PC-3 (cell line): ENCODE data around the gene ITGB4. TPM values are rescaled to one million over a fixed set of nuclear protein-coding genes. Genes with fewer than 3 reads are reported as not detected.

Experiments used
- ATAC-seq: fragments of 200-7000 bp; cut with Tn5 transposase; 2 replicates; pipeline ENCODE4 v1.9.1; 2020; ENCODE audit warnings: mild to moderate bottlenecking, moderate library complexity
- BruUV-seq: library from RNA; stranded (reverse); fragments of 400-500 nt; replicated peaks from 2 replicates; lab custom pipeline; 2021; lab: Mats Ljungman, UMichigan
- CTCF ChIA-PET: fragments of 300-600 bp; sonication (Branson Sonifier 250); formaldehyde crosslinking; loops from one replicate; lab custom pipeline; 2022; ENCODE audit warnings: antibody characterized with exemption; lab: Charles Lee
- POLR2A ChIA-PET: fragments of 300-600 bp; sonication (Branson Sonifier 250); formaldehyde crosslinking; loops from one replicate; lab custom pipeline; 2022; ENCODE audit warnings: antibody characterized with exemption; ENCODE audit not compliant: unreplicated experiment; lab: Charles Lee
- DNase-seq: peaks from one replicate; pipeline ENCODE4 v3.0.0-alpha.2; 2015
- H2AFZ ChIP-seq: fragments of 300-600 bp; sonication (generic); 2 replicates; pipeline ENCODE4 v1.6.0; 2016; ENCODE audit warnings: antibody characterized with exemption, low read length
- H3F3A ChIP-seq: fragments of 300-600 bp; sonication (generic); one replicate; pipeline ENCODE4 v1.6.0; 2017; ENCODE audit warnings: antibody characterized with exemption, low read length, control low read depth, mild to moderate bottlenecking; ENCODE audit not compliant: unreplicated experiment
- H3K27ac ChIP-seq: fragments of 300-600 bp; sonication (generic); 2 replicates; pipeline ENCODE4 v1.5.1; 2016; ENCODE audit warnings: mild to moderate bottlenecking, low read length
- H3K27me3 ChIP-seq: fragments of 300-600 bp; sonication (generic); 2 replicates; pipeline ENCODE4 v1.6.1; 2016; ENCODE audit warnings: low read length, mixed read lengths
- H3K36me3 ChIP-seq: fragments of 300-600 bp; sonication (generic); 2 replicates; pipeline ENCODE4 v1.6.1; 2016; ENCODE audit warnings: low read depth, mixed run types, low read length, mixed read lengths
- H3K4me1 ChIP-seq: fragments of 300-600 bp; sonication (generic); 2 replicates; pipeline ENCODE4 v1.5.1; 2016; ENCODE audit warnings: low read length; ENCODE audit not compliant: insufficient read depth
- H3K4me2 ChIP-seq: fragments of 300-600 bp; sonication (generic); 2 replicates; pipeline ENCODE4 v1.6.0; 2016; ENCODE audit warnings: low read length
- H3K4me3 ChIP-seq: fragments of 300-600 bp; sonication (generic); 2 replicates; pipeline ENCODE4 v1.5.1; 2016; ENCODE audit warnings: mild to moderate bottlenecking, low read length, mixed read lengths
- H3K79me2 ChIP-seq: fragments of 300-600 bp; sonication (generic); 2 replicates; pipeline ENCODE4 v1.6.1; 2017; ENCODE audit warnings: low read length, mixed read lengths
- H3K9ac ChIP-seq: fragments of 300-600 bp; sonication (generic); 2 replicates; pipeline ENCODE4 v1.6.0; 2016; ENCODE audit warnings: mild to moderate bottlenecking, low read length
- H3K9me2 ChIP-seq: fragments of 300-600 bp; sonication (generic); replicated peaks from 2 replicates; pipeline ENCODE4 v1.6.1; 2016; ENCODE audit warnings: mixed run types, low read length, mixed read lengths
- H3K9me3 ChIP-seq: fragments of 300-600 bp; sonication (generic); 2 replicates; pipeline ENCODE4 v1.6.1; 2016; ENCODE audit warnings: low read length, mixed read lengths
- H4K20me1 ChIP-seq: fragments of 300-600 bp; sonication (generic); 2 replicates; pipeline ENCODE4 v1.6.1; 2016; ENCODE audit warnings: low read length, mixed read lengths
- EZH2 ChIP-seq: fragments of 300-600 bp; sonication (generic); IDR thresholded peaks from one replicate; pipeline ENCODE4 v1.6.1; 2017; ENCODE audit warnings: antibody characterized with exemption, mild to moderate bottlenecking, low read length; ENCODE audit not compliant: unreplicated experiment
- EZH2phosphoT487 ChIP-seq: fragments of 300-600 bp; sonication (generic); IDR thresholded peaks from 2 replicates; pipeline ENCODE4 v1.6.1; 2018; ENCODE audit warnings: mild to moderate bottlenecking, antibody characterized with exemption, low read length, borderline replicate concordance
- intact Hi-C: fragments of 100-400 bp; cut with micrococcal nuclease; formaldehyde crosslinking; loops from 2 replicates; pipeline ENCODE4 v1.9.0; 2023
- total RNA-seq: library from RNA; depleted of rRNA; stranded (reverse); fragments of >200 nt; gene quantifications from 2 replicates; pipeline ENCODE4 v1.2.3, GENCODE V29; 2014
- TF ChIP-seq, protein P1 (sequence below): fragments of 300-600 bp; sonication (generic); conservative IDR thresholded peaks from 2 replicates; pipeline ENCODE4 v1.5.1; 2017; ENCODE audit warnings: antibody characterized with exemption, low read depth, mild to moderate bottlenecking, low read length

Gene ITGB4
- total RNA-seq, 1 experiment from 2014 or later: 273 TPM

DNA sequence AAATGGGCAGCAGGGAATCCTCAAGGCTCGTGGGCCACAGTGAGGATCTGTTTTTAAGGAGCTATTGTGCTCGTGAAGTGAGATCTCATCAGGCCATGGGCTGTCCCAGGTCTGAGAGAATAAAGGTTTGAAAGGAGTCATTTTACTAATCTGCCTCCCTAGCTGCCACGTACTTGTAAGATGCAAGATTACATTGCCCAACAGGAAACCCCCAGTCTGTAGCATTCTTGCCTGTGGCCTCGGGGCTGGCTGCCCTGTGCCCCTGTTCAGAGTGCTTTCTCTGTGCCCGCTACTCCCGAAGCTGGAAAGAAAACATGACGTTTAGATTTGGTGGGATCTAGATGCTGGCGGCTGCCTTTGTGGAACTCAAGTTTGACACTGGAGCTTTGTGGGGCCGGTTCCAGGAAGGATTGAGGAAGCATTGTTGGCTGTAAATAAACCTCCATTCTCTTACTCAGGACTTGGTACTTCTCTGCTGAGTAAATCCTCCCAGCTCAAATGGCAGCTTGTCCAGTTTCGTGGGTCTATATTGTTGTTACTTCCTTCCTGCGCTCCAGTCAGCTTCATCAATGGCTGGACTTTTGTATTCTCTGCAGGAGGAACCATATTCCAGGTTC is 32.9 kb upstream of the ITGB4 start:
- ChIA-PET POLR2A (no interaction called here), CTCF (interaction anchor here (0.6 kb wide), 1 partner anchor 25 kb away, joined by 3 read pairs; no protein-coding TSS in a partner anchor)
- no peaks in the 10 kb centered on the region for H3K9me3 ChIP-seq
- H4K20me1 ChIP-seq: peaks cover 4% of the 10 kb centered on the region; the same call in 1 of the 2 replicates
- peaks cover 24% of the 10 kb centered on the region for H3K36me3 ChIP-seq
- intact Hi-C loops: no loop called here
- no TSS peak for BruUV-seq
- no peak for DNase-seq
- no peak overlapping the region for H2AFZ ChIP-seq
- H3K79me2 ChIP-seq: peaks cover 85% of the 10 kb centered on the region
- peaks cover 88% of the 10 kb centered on the region for H3K4me1 ChIP-seq
- no peaks in the 10 kb centered on the region for H3K27me3 ChIP-seq
- H3K4me3 ChIP-seq: no peak overlapping the region
- H3F3A ChIP-seq: peaks cover 12% of the 10 kb centered on the region
- TF ChIP-seq, protein P1, sequence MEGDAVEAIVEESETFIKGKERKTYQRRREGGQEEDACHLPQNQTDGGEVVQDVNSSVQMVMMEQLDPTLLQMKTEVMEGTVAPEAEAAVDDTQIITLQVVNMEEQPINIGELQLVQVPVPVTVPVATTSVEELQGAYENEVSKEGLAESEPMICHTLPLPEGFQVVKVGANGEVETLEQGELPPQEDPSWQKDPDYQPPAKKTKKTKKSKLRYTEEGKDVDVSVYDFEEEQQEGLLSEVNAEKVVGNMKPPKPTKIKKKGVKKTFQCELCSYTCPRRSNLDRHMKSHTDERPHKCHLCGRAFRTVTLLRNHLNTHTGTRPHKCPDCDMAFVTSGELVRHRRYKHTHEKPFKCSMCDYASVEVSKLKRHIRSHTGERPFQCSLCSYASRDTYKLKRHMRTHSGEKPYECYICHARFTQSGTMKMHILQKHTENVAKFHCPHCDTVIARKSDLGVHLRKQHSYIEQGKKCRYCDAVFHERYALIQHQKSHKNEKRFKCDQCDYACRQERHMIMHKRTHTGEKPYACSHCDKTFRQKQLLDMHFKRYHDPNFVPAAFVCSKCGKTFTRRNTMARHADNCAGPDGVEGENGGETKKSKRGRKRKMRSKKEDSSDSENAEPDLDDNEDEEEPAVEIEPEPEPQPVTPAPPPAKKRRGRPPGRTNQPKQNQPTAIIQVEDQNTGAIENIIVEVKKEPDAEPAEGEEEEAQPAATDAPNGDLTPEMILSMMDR: no peak
- no peak for TF ChIP-seq EZH2
- TF ChIP-seq EZH2phosphoT487: no peak
- no peak overlapping the region for H3K9ac ChIP-seq
- no peak for ATAC-seq
- H3K27ac ChIP-seq: peak overlapping the region; percentile 59
- H3K9me2 ChIP-seq: no peaks in the 10 kb centered on the region
- peak overlapping the region; percentile 47 for H3K4me2 ChIP-seq

DNA sequence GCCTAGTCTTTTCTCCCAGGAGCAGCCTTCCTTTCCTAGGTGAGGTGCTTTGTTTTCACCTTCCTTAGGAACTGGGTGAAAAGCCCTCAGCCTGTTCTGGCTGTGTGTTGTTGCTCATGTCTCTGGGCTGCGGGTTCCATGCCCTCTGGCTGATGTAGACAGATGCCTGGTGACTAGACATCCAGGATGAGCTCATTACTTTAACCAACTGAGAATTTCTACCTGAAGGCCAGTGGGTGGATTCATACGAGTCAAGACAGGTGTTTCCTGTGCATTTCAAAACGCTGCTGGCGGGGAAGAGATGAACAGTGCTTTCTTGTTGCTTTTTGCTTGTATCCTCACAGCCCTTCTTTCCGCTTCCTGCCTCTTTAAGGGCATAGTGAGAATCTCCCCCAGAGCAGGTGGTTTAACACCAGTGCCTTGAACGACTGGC is 31.8 kb upstream of the ITGB4 start:
- Histone ChIP-seq H3K9me2 (no peaks in the 10 kb centered on the region), H3K27ac (peak overlapping the region; percentile 59), H3K4me1 (peaks cover 88% of the 10 kb centered on the region), H3K4me3 (no peak overlapping the region), H3K27me3 (no peaks in the 10 kb centered on the region), H3K9ac (no peak overlapping the region), H3K79me2 (peaks cover 86% of the 10 kb centered on the region), H3K4me2 (peak overlapping the region; percentile 47), H3K9me3 (no peaks in the 10 kb centered on the region), H2AFZ (no peak overlapping the region), H4K20me1 (peaks cover 4% of the 10 kb centered on the region; the same call in 1 of the 2 replicates), H3F3A (peaks cover 5% of the 10 kb centered on the region), H3K36me3 (peaks cover 31% of the 10 kb centered on the region)
- DNase-seq (peak; percentile 99), ATAC-seq (peak; percentile 54)
- ChIA-PET POLR2A (interaction anchor here (0.7 to 1.0 kb wide), 4 partner anchors 31 to 96 kb away, joined by 3 to 7 read pairs (median 3); partner anchors contain the start of gene ITGB4), CTCF (interaction anchor here (0.7 to 1.0 kb wide), 4 partner anchors 10 to 124 kb away, joined by 3 to 10 read pairs (median 6); no protein-coding TSS in a partner anchor)
- no peak for TF ChIP-seq EZH2phosphoT487
- TF ChIP-seq, protein P1: no peak
- no peak for TF ChIP-seq EZH2
- no TSS peak for BruUV-seq
- intact Hi-C loops: no loop called here

DNA sequence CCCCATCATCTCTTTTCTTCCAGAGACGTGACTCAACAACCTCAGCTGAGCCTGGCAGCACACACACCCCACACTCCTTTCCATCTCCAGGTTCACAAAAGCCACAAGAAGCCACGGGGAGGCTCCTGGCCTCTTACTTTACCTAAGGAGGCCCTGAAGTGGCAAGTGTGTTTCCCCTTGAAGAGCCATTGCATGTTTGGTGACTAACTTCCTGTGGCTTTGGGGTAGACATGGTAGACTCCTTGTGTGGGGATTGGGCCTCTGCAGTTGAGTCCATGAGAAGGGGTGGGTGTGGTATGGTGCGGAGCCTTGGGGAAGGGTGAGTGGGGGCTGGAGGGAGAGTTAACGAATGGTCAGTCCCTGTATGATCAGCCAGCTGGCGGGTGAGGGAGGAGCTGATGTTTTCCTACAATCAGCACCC is 29.9 kb upstream of the ITGB4 start:
- H3K9me2 ChIP-seq: no peaks in the 10 kb centered on the region
- intact Hi-C loops: no loop called here
- DNase-seq (peak; percentile 49), ATAC-seq (no peak)
- TF ChIP-seq EZH2phosphoT487 (no peak), EZH2 (no peak)
- TF ChIP-seq, protein P1: no peak
- H3K9me3 ChIP-seq: no peaks in the 10 kb centered on the region
- no peak overlapping the region for H3K4me3 ChIP-seq
- H3K36me3 ChIP-seq: peaks cover 39% of the 10 kb centered on the region
- H4K20me1 ChIP-seq: peaks cover 4% of the 10 kb centered on the region; the same call in 1 of the 2 replicates
- peaks cover 5% of the 10 kb centered on the region for H3F3A ChIP-seq
- peaks cover 83% of the 10 kb centered on the region for H3K79me2 ChIP-seq
- BruUV-seq: no TSS peak
- H3K4me1 ChIP-seq: peaks cover 90% of the 10 kb centered on the region
- POLR2A ChIA-PET: interaction anchor here (0.6 kb wide), 1 partner anchor 24 kb away, joined by 5 read pairs; the partner anchor contains the start of genes RECQL5 and SAP30BP
- no peak overlapping the region for H2AFZ ChIP-seq
- no peaks in the 10 kb centered on the region for H3K27me3 ChIP-seq
- H3K9ac ChIP-seq: no peak overlapping the region
- H3K27ac ChIP-seq: no peak overlapping the region
- CTCF ChIA-PET: no interaction called here
- H3K4me2 ChIP-seq: peak overlapping the region; percentile 5; the same call in 1 of the 2 replicates
